Small intestine (tissue), 7 donors: ENCODE measurements around the gene CBR3. TPM values are rescaled to one million over a fixed set of nuclear protein-coding genes. Genes with fewer than 3 reads are reported as not detected.
A peak's percentile ranks its signal among the peaks of the same experiment; 100 is the strongest.

Experiments used
- DNase-seq, 2 donors: peaks; one replicate each; pipeline versions ENCODE4 v3.0.0 to v3.0.0-alpha.2; 2013
- FAIRE-seq: peaks from 2 replicates; lab custom pipeline; 2012; peaks lifted over from hg19 to GRCh38; lab: Jason Lieb, UNC
- H3K27ac ChIP-seq, 3 donors: one replicate each; pipeline ENCODE4 v1.5.1; 2013; ENCODE audit warnings: low read length in 2 of 3, mild to moderate bottlenecking in 2 of 3, control low read depth in 1 of 3, inconsistent platforms in 1 of 3, low read depth in 1 of 3, moderate library complexity in 1 of 3
- H3K27me3 ChIP-seq, 3 donors: one replicate each; pipeline ENCODE4 v1.6.1; 2013; ENCODE audit warnings: low read length in 3 of 3, inconsistent platforms in 1 of 3; ENCODE audit not compliant: control insufficient read depth in 3 of 3, insufficient read depth in 3 of 3
- H3K36me3 ChIP-seq, 3 donors: one replicate each; pipeline ENCODE4 v1.6.1; 2013; ENCODE audit warnings: low read length in 3 of 3, inconsistent platforms in 1 of 3, low read depth in 1 of 3, mild to moderate bottlenecking in 1 of 3, moderate library complexity in 1 of 3; ENCODE audit not compliant: control insufficient read depth in 3 of 3, insufficient read depth in 2 of 3
- H3K4me1 ChIP-seq, 3 donors: one replicate each; pipeline ENCODE4 v1.6.1; 2013; ENCODE audit warnings: low read length in 2 of 3, inconsistent platforms in 1 of 3, low read depth in 1 of 3, mild to moderate bottlenecking in 1 of 3, moderate library complexity in 1 of 3; ENCODE audit not compliant: control insufficient read depth in 3 of 3, insufficient read depth in 2 of 3
- H3K4me3 ChIP-seq, 3 donors: one replicate each; pipeline ENCODE4 v1.5.1; 2013; ENCODE audit warnings: low read length in 3 of 3, control low read depth in 1 of 3, inconsistent platforms in 1 of 3, low read depth in 1 of 3, mild to moderate bottlenecking in 1 of 3, moderate library complexity in 1 of 3
- H3K9me3 ChIP-seq, 2 donors: one replicate each; pipeline ENCODE4 v1.6.1; 2013; ENCODE audit warnings: low read depth in 1 of 2, low read length in 1 of 2; ENCODE audit not compliant: control insufficient read depth in 2 of 2, insufficient read depth in 1 of 2
- WGBS, 3 donors: extraction: QIAGEN DNeasy Blood & Tissue Kit; methylation state at CpG; one replicate each; pipeline ENCODE4 v1.1.7; 2013; 5-methylcytosine and 5-hydroxymethylcytosine counted together
- polyA plus RNA-seq, 4 donors: library from polyadenylated mRNA; stranded (reverse) in 3 of 4; unstranded in 1 of 4; fragments of 200-250 nt in 3 of 4; fragments of 120-200 nt in 1 of 4; gene quantifications; one replicate each; pipeline versions ENCODE4 v1.2.1 to v1.2.3, GENCODE V29; 2013
- donor health status: healthy with polysubstance abuse.
- donor health status: control.
- donor health status: control.
- donor health status: Bipolar disorder and iron deficiency.
- donor health status: healthy.

Gene CBR3
- polyA plus RNA-seq, 4 donors, result 0.54 to 9.0 (median 0.87) TPM

- no peaks in the 10 kb centered on the region for H3K9me3 ChIP-seq
- 62 to 79% (median 64%) methylated on average over 7 of the region's 7 CpGs for WGBS, 3 donors
- H3K36me3 ChIP-seq, result peaks cover 0 to 23% (median 0%) of the 10 kb centered on the region in 3 donors
- H3K27me3 ChIP-seq, result no peaks in the 10 kb centered on the region
- H3K4me1 ChIP-seq, result no peaks in the 10 kb centered on the region
- no peak overlapping the region for H3K27ac ChIP-seq
- FAIRE-seq (no peak), DNase-seq (peak in 1 of 2 donors; percentile 15)
- H3K4me3 ChIP-seq, result no peak overlapping the region
These were observed 41.1 kb downstream of the CBR3 start for GRCh38 chr21:36175771-36176565.

GRCh38 chr21:36178349-36178748 is 43.5 kb downstream of the CBR3 start:
- no peak overlapping the region for H3K27ac ChIP-seq
- no peaks in the 10 kb centered on the region for H3K27me3 ChIP-seq
- no peaks in the 10 kb centered on the region for H3K9me3 ChIP-seq
- WGBS, 3 donors, result 91 to 98% (median 96%) methylated on average over 2 of the region's 2 CpGs
- H3K36me3 ChIP-seq, result peaks cover 0 to 20% (median 0%) of the 10 kb centered on the region in 3 donors
- no peaks in the 10 kb centered on the region for H3K4me1 ChIP-seq
- no peak overlapping the region for H3K4me3 ChIP-seq
- no peak for FAIRE-seq
- no peak for DNase-seq

- Histone ChIP-seq H3K4me3 (no peak overlapping the region), H3K36me3 (peaks cover 0 to 17% (median 0%) of the 10 kb centered on the region in 3 donors), H3K9me3 (no peaks in the 10 kb centered on the region), H3K27ac (no peak overlapping the region), H3K4me1 (no peaks in the 10 kb centered on the region), H3K27me3 (no peaks in the 10 kb centered on the region)
- DNase-seq (no peak), FAIRE-seq (no peak)
These were observed 44.3 kb downstream of the CBR3 start for GRCh38 chr21:36179145-36179544.

- Histone ChIP-seq H3K4me1 (no peaks in the 10 kb centered on the region), H3K4me3 (no peak overlapping the region), H3K9me3 (no peaks in the 10 kb centered on the region), H3K27ac (no peak overlapping the region), H3K36me3 (peaks cover 0 to 25% (median 0%) of the 10 kb centered on the region in 3 donors), H3K27me3 (no peaks in the 10 kb centered on the region)
- WGBS, 3 donors, result 93 to 95% (median 94%) methylated on average over 5 of the region's 5 CpGs
- DNase-seq, result no peak
- no peak for FAIRE-seq
These were observed 46.1 kb downstream of the CBR3 start for GRCh38 chr21:36180963-36181362.

- FAIRE-seq (no peak), DNase-seq (no peak)
- no peaks in the 10 kb centered on the region for H3K27me3 ChIP-seq
- H3K9me3 ChIP-seq, result no peaks in the 10 kb centered on the region
- 85 to 92% (median 91%) methylated on average over 11 of the region's 11 CpGs for WGBS, 3 donors
- H3K4me1 ChIP-seq, result peaks cover 0 to 6% (median 4%) of the 10 kb centered on the region in 3 donors
- peaks cover 0 to 24% (median 0%) of the 10 kb centered on the region in 3 donors for H3K36me3 ChIP-seq
- no peak overlapping the region for H3K27ac ChIP-seq
- no peak overlapping the region for H3K4me3 ChIP-seq
These were observed 48.4 kb downstream of the CBR3 start for GRCh38 chr21:36183144-36183795.

- Histone ChIP-seq H3K9me3 (no peaks in the 10 kb centered on the region), H3K4me1 (peaks cover 0 to 9% (median 4%) of the 10 kb centered on the region in 3 donors), H3K27me3 (no peaks in the 10 kb centered on the region), H3K4me3 (no peak overlapping the region), H3K36me3 (peaks cover 0 to 27% (median 0%) of the 10 kb centered on the region in 3 donors), H3K27ac (no peak overlapping the region)
- no peak for FAIRE-seq
- 92 to 95% (median 93%) methylated on average over 16 of the region's 16 CpGs for WGBS, 3 donors
- no peak for DNase-seq
These were observed 49.7 kb downstream of the CBR3 start for GRCh38 chr21:36184545-36184944.

GRCh38 chr21:36185523-36185922 is 50.6 kb downstream of the CBR3 start:
- WGBS, 3 donors, result 86 to 94% (median 92%) methylated on average over 9 of the region's 9 CpGs
- DNase-seq, result no peak
- no peaks in the 10 kb centered on the region for H3K27me3 ChIP-seq
- peaks cover 0 to 9% (median 4%) of the 10 kb centered on the region in 3 donors for H3K4me1 ChIP-seq
- H3K4me3 ChIP-seq, result no peak overlapping the region
- no peak for FAIRE-seq
- H3K9me3 ChIP-seq, result no peaks in the 10 kb centered on the region
- H3K27ac ChIP-seq, result no peak overlapping the region
- peaks cover 0 to 25% (median 0%) of the 10 kb centered on the region in 3 donors for H3K36me3 ChIP-seq

GRCh38 chr21:36186081-36186480 is 51.2 kb downstream of the CBR3 start:
- Histone ChIP-seq H3K4me1 (peaks cover 0 to 9% (median 4%) of the 10 kb centered on the region in 3 donors), H3K27me3 (no peaks in the 10 kb centered on the region), H3K36me3 (peaks cover 0 to 25% (median 0%) of the 10 kb centered on the region in 3 donors), H3K4me3 (no peak overlapping the region), H3K9me3 (no peaks in the 10 kb centered on the region), H3K27ac (no peak overlapping the region)
- DNase-seq, result no peak
- no peak for FAIRE-seq
- WGBS, 3 donors, result 83 to 97% (median 90%) methylated on average over 4 of the region's 4 CpGs
